ENCODE measurements around the gene RCOR1.
A peak's percentile ranks its signal among the peaks of the same experiment; 100 is the strongest.
"Not testable (repeated sequence)": the region's sequence is repeated elsewhere in the genome, so short reads cannot be mapped to it uniquely, and the experiment has no call there.

RCOR1 gene

DNA sequence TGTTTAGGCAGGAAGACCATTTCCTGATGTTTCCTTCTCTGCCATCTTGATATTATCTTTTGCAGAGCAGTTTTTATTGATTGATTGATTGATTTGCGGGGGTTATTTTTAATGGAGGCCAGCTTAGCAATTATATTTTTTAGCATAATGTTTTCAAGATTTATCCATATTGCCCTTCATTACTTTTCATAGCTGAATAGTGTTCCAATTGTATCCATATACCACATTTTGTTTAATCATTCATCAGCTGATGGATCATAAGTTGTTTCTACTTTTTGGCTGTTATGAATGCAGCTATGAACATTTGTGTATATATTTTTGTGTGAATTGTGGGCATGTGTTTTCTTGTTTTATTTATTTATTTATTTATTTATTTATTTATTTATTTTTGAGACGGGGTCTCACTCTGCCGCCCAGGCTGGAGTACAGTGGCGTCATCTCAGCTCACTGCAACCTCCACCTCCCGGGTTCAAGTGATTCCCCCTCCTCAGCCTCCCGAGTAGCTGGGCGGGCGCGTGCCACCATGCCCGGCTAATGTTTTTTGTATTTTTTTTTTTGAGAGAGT is 20.9 kb upstream of the RCOR1 start:
- Histone ChIP-seq H2BK12ac (ENCODE audit: low read length) (no peak overlapping the region), H3K4me1 (ENCODE audit: control insufficient read depth in 2 of 2, insufficient read depth in 1 of 2, low read depth in 1 of 2, low read length in 2 of 2) (peaks cover 0 to 10% of the 10 kb centered on the region in 2 donors)

GRCh38 chr14:102573161-102573560 is 19.3 kb upstream of the RCOR1 start:
- not testable (repeated sequence) for H3K14ac ChIP-seq (ENCODE audit: low read length); H3K4me2 ChIP-seq (ENCODE audit: insufficient read depth, low read length, poor library complexity, severe bottlenecking); H4K8ac ChIP-seq (ENCODE audit: low read depth, low read length); H2AK5ac ChIP-seq (ENCODE audit: low read depth, low read length); H3K9ac ChIP-seq (ENCODE audit: low read depth, low read length, poor library complexity); H2BK15ac ChIP-seq (ENCODE audit: low read length); H3K4me3 ChIP-seq (ENCODE audit: low read length in 2 of 2); H2BK5ac ChIP-seq (ENCODE audit: low read length); H2BK12ac ChIP-seq (ENCODE audit: low read length); H3K27ac ChIP-seq (replicated peaks; ENCODE audit: low read length); H3K4ac ChIP-seq (ENCODE audit: low read length); H3K18ac ChIP-seq (ENCODE audit: low read length); H3K27me3 ChIP-seq (ENCODE audit: control insufficient read depth in 3 of 3, insufficient read depth in 3 of 3, low read depth in 1 of 3, low read length in 3 of 3); H2AFZ ChIP-seq (ENCODE audit: low read length); DNase-seq (ENCODE audit: low spot score); H3K36me3 ChIP-seq (replicated peaks in 1 of 2; ENCODE audit: control insufficient read depth in 2 of 2, insufficient read depth in 2 of 2, low read length in 2 of 2); H3K9me3 ChIP-seq (replicated peaks in 1 of 2; ENCODE audit: control insufficient read depth in 2 of 2, insufficient read depth in 1 of 2, low read depth in 1 of 2, low read length in 2 of 2); H3K23ac ChIP-seq (ENCODE audit: low read depth, low read length, poor library complexity); H4K91ac ChIP-seq (ENCODE audit: low read depth, low read length, poor library complexity); H2BK120ac ChIP-seq (ENCODE audit: low read depth, low read length); H3K4me1 ChIP-seq (ENCODE audit: control insufficient read depth in 2 of 2, insufficient read depth in 1 of 2, low read depth in 1 of 2, low read length in 2 of 2); H3K79me1 ChIP-seq (ENCODE audit: low read depth, low read length)
- no CpG with 5 or more reads among the region's 8 CpGs for WGBS, 2 donors (ENCODE audit: extremely low coverage in 2 of 2, insufficient read length in 2 of 2, insufficient replicate concordance in 1 of 2)

More for the DNA sequence above, 20.9 kb upstream of the RCOR1 start:
- Histone ChIP-seq H3K27ac (replicated peaks; ENCODE audit: low read length) (no peak overlapping the region), H3K4me2 (ENCODE audit: insufficient read depth, low read length, poor library complexity, severe bottlenecking) (no peak overlapping the region), H3K36me3 (replicated peaks in 1 of 2; ENCODE audit: control insufficient read depth in 2 of 2, insufficient read depth in 2 of 2, low read length in 2 of 2) (no peaks in the 10 kb centered on the region), H2AK5ac (ENCODE audit: low read depth, low read length) (no peak overlapping the region), H4K91ac (ENCODE audit: low read depth, low read length, poor library complexity) (no peak overlapping the region), H3K18ac (ENCODE audit: low read length) (no peak overlapping the region), H2BK120ac (ENCODE audit: low read depth, low read length) (no peak overlapping the region), H2AFZ (ENCODE audit: low read length) (no peak overlapping the region), H3K79me1 (ENCODE audit: low read depth, low read length) (no peaks in the 10 kb centered on the region), H4K8ac (ENCODE audit: low read depth, low read length) (no peak overlapping the region), H3K4ac (ENCODE audit: low read length) (no peak overlapping the region), H3K4me3 (ENCODE audit: low read length in 2 of 2) (no peak overlapping the region), H3K14ac (ENCODE audit: low read length) (no peak overlapping the region), H3K23ac (ENCODE audit: low read depth, low read length, poor library complexity) (no peak overlapping the region), H3K9me3 (replicated peaks in 1 of 2; ENCODE audit: control insufficient read depth in 2 of 2, insufficient read depth in 1 of 2, low read depth in 1 of 2, low read length in 2 of 2) (no peaks in the 10 kb centered on the region), H2BK5ac (ENCODE audit: low read length) (no peak overlapping the region), H3K9ac (ENCODE audit: low read depth, low read length, poor library complexity) (no peak overlapping the region), H2BK15ac (ENCODE audit: low read length) (no peak overlapping the region), H3K27me3 (ENCODE audit: control insufficient read depth in 3 of 3, insufficient read depth in 3 of 3, low read depth in 1 of 3, low read length in 3 of 3) (no peaks in the 10 kb centered on the region)
- DNase-seq (ENCODE audit: low spot score) = no peak
- WGBS, 2 donors (ENCODE audit: extremely low coverage in 2 of 2, insufficient read length in 2 of 2, insufficient replicate concordance in 1 of 2) = no CpG with 5 or more reads among the region's 10 CpGs

DNA sequence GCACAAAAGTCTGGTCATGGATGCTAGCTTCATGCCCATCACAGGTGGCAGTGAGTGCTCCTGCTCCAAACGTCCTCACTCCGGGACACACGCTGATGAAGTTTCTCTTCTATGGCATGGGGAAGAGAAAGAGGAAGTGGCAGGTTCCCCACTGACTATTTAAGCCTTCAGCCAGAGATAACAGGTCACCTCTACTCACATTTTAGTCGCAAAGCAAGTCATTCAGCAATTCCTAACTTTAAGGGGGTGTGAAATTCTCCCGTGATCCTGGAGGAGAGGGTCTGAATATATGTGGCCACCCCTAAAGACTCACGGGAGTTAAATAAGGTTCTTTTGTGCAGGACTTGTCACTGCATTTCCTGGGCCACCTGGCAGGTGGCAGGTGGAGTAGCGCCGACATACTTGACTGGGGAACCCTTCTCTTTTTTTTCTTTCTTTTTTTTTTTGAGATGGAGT is 18.8 kb upstream of the RCOR1 start:
- peaks cover 0 to 6% of the 10 kb centered on the region in 2 donors for H3K4me1 ChIP-seq (ENCODE audit: control insufficient read depth in 2 of 2, insufficient read depth in 1 of 2, low read depth in 1 of 2, low read length in 2 of 2)
- H3K9me3 ChIP-seq (replicated peaks in 1 of 2; ENCODE audit: control insufficient read depth in 2 of 2, insufficient read depth in 1 of 2, low read depth in 1 of 2, low read length in 2 of 2) = no peaks in the 10 kb centered on the region
- no peaks in the 10 kb centered on the region for H3K79me1 ChIP-seq (ENCODE audit: low read depth, low read length)
- peaks cover 0 to 2% (median 0%) of the 10 kb centered on the region in 3 experiments for H3K27me3 ChIP-seq (ENCODE audit: control insufficient read depth in 3 of 3, insufficient read depth in 3 of 3, low read depth in 1 of 3, low read length in 3 of 3)
- peak overlapping the region; percentile 4 for H2AFZ ChIP-seq (ENCODE audit: low read length)
- no peaks in the 10 kb centered on the region for H3K36me3 ChIP-seq (replicated peaks in 1 of 2; ENCODE audit: control insufficient read depth in 2 of 2, insufficient read depth in 2 of 2, low read length in 2 of 2)
- H2BK5ac ChIP-seq (ENCODE audit: low read length) = no peak overlapping the region
- no peak overlapping the region for H2AK5ac ChIP-seq (ENCODE audit: low read depth, low read length)
- DNase-seq (ENCODE audit: low spot score) = no peak
- H3K4me2 ChIP-seq (ENCODE audit: insufficient read depth, low read length, poor library complexity, severe bottlenecking) = no peak overlapping the region
- H3K14ac ChIP-seq (ENCODE audit: low read length) = no peak overlapping the region
- no peak overlapping the region for H3K18ac ChIP-seq (ENCODE audit: low read length)
- H4K8ac ChIP-seq (ENCODE audit: low read depth, low read length) = no peak overlapping the region
- no peak overlapping the region for H3K4me3 ChIP-seq (ENCODE audit: low read length in 2 of 2)
- no CpG with 5 or more reads among the region's 8 CpGs for WGBS, 2 donors (ENCODE audit: extremely low coverage in 2 of 2, insufficient read length in 2 of 2, insufficient replicate concordance in 1 of 2)
- H2BK120ac ChIP-seq (ENCODE audit: low read depth, low read length) = no peak overlapping the region
- no peak overlapping the region for H3K4ac ChIP-seq (ENCODE audit: low read length)
- H3K9ac ChIP-seq (ENCODE audit: low read depth, low read length, poor library complexity) = no peak overlapping the region
- H3K27ac ChIP-seq (replicated peaks; ENCODE audit: low read length) = no peak overlapping the region
- no peak overlapping the region for H2BK15ac ChIP-seq (ENCODE audit: low read length)
- H3K23ac ChIP-seq (ENCODE audit: low read depth, low read length, poor library complexity) = no peak overlapping the region
- H4K91ac ChIP-seq (ENCODE audit: low read depth, low read length, poor library complexity) = no peak overlapping the region
- no peak overlapping the region for H2BK12ac ChIP-seq (ENCODE audit: low read length)

- no peak overlapping the region for H3K4me2 ChIP-seq (ENCODE audit: insufficient read depth, low read length, poor library complexity, severe bottlenecking)
- no peak overlapping the region for H3K4ac ChIP-seq (ENCODE audit: low read length)
- peak overlapping the region; percentile 47 for H2BK12ac ChIP-seq (ENCODE audit: low read length)
- H2AK5ac ChIP-seq (ENCODE audit: low read depth, low read length) = no peak overlapping the region
- H3K36me3 ChIP-seq (replicated peaks in 1 of 2; ENCODE audit: control insufficient read depth in 2 of 2, insufficient read depth in 2 of 2, low read length in 2 of 2) = no peaks in the 10 kb centered on the region
- DNase-seq (ENCODE audit: low spot score) = no peak
- H3K9me3 ChIP-seq (replicated peaks in 1 of 2; ENCODE audit: control insufficient read depth in 2 of 2, insufficient read depth in 1 of 2, low read depth in 1 of 2, low read length in 2 of 2) = no peaks in the 10 kb centered on the region
- no peaks in the 10 kb centered on the region for H3K79me1 ChIP-seq (ENCODE audit: low read depth, low read length)
- H3K9ac ChIP-seq (ENCODE audit: low read depth, low read length, poor library complexity) = no peak overlapping the region
- no peak overlapping the region for H4K8ac ChIP-seq (ENCODE audit: low read depth, low read length)
- H3K18ac ChIP-seq (ENCODE audit: low read length) = peak overlapping the region; percentile 90
- H2BK120ac ChIP-seq (ENCODE audit: low read depth, low read length) = no peak overlapping the region
- no peak overlapping the region for H3K4me3 ChIP-seq (ENCODE audit: low read length in 2 of 2)
- peak overlapping the region; percentile 1 for H3K27ac ChIP-seq (replicated peaks; ENCODE audit: low read length)
- H2BK5ac ChIP-seq (ENCODE audit: low read length) = peak overlapping the region; percentile 29
- H2BK15ac ChIP-seq (ENCODE audit: low read length) = peak overlapping the region; percentile 21
- WGBS, 2 donors (ENCODE audit: extremely low coverage in 2 of 2, insufficient read length in 2 of 2, insufficient replicate concordance in 1 of 2) = no CpG with 5 or more reads among the region's 20 CpGs
- H3K4me1 ChIP-seq (ENCODE audit: control insufficient read depth in 2 of 2, insufficient read depth in 1 of 2, low read depth in 1 of 2, low read length in 2 of 2) = peaks cover 0 to 6% of the 10 kb centered on the region in 2 donors
- H4K91ac ChIP-seq (ENCODE audit: low read depth, low read length, poor library complexity) = no peak overlapping the region
- no peak overlapping the region for H3K14ac ChIP-seq (ENCODE audit: low read length)
- peaks cover 0 to 2% (median 0%) of the 10 kb centered on the region in 3 experiments for H3K27me3 ChIP-seq (ENCODE audit: control insufficient read depth in 3 of 3, insufficient read depth in 3 of 3, low read depth in 1 of 3, low read length in 3 of 3)
- peak overlapping the region; percentile 84 for H2AFZ ChIP-seq (ENCODE audit: low read length)
- H3K23ac ChIP-seq (ENCODE audit: low read depth, low read length, poor library complexity) = peak overlapping the region; percentile 44
These were observed 17.9 kb upstream of the RCOR1 start for GRCh38 chr14:102574281-102575159.

All from neuronal stem cell (in vitro differentiated cells).